ENCODE data around the gene GPX2.

DNA sequence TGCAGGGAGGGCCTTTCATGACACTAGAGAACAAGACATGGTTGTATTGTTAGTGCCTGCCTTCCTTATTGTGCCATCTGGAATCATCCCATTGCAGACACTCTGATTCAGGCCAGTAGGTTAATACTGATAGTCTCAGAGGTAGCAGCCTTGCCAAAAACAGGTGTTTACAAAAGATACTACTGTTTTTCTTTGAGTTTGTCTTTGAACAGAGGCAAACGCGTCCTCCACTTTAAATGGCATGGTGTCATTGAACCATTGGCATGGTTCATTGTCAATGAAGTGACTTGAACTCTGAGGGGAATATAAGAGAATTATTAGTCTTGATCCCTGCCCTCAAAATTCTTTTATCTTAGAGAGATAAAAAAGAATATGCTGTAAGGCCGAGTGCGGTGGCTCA lies 48.4 kb upstream of the GPX2 start:
- TF ChIP-seq, protein P1, sequence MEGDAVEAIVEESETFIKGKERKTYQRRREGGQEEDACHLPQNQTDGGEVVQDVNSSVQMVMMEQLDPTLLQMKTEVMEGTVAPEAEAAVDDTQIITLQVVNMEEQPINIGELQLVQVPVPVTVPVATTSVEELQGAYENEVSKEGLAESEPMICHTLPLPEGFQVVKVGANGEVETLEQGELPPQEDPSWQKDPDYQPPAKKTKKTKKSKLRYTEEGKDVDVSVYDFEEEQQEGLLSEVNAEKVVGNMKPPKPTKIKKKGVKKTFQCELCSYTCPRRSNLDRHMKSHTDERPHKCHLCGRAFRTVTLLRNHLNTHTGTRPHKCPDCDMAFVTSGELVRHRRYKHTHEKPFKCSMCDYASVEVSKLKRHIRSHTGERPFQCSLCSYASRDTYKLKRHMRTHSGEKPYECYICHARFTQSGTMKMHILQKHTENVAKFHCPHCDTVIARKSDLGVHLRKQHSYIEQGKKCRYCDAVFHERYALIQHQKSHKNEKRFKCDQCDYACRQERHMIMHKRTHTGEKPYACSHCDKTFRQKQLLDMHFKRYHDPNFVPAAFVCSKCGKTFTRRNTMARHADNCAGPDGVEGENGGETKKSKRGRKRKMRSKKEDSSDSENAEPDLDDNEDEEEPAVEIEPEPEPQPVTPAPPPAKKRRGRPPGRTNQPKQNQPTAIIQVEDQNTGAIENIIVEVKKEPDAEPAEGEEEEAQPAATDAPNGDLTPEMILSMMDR (IDR thresholded peaks at IDR 0.05), result no peak
- TF ChIP-seq POLR2A (IDR thresholded peaks at IDR 0.05), result no peak

Data from thyroid gland (tissue), 4 donors.